Astrocyte (in vitro differentiated cells and primary cell): ENCODE data around the gene NXNL1. TPM values are rescaled to one million over a fixed set of nuclear protein-coding genes. Genes with fewer than 3 reads are reported as not detected.

ENCODE experiments used
- DNase-seq: peaks from one replicate; pipeline ENCODE4 v3.0.0-alpha.2; 2010; ENCODE audit warnings: low read depth
- FAIRE-seq: peaks from 2 replicates; lab custom pipeline; 2011; peaks lifted over from hg19 to GRCh38; lab: Jason Lieb, UNC
- H2AFZ ChIP-seq: 2 replicates; pipeline ENCODE4 v1.6.0; 2012; ENCODE audit warnings: low read depth, low read length, inconsistent platforms
- H3K27ac ChIP-seq: 2 replicates; pipeline ENCODE4 v1.5.1; 2011; ENCODE audit warnings: low read depth, low read length, inconsistent platforms
- H3K27me3 ChIP-seq: 2 replicates; pipeline ENCODE4 v1.6.0; 2011; ENCODE audit warnings: low read length, inconsistent platforms; ENCODE audit not compliant: insufficient read depth
- H3K36me3 ChIP-seq: 2 replicates; pipeline ENCODE4 v1.5.1; 2011; ENCODE audit warnings: low read length, inconsistent platforms; ENCODE audit not compliant: insufficient read depth
- H3K4me1 ChIP-seq: 2 replicates; pipeline ENCODE4 v1.5.1; 2011; ENCODE audit warnings: low read length, inconsistent platforms; ENCODE audit not compliant: insufficient read depth
- H3K4me2 ChIP-seq: 2 replicates; pipeline ENCODE4 v1.6.0; 2012; ENCODE audit warnings: low read length, inconsistent platforms
- H3K4me3 ChIP-seq: 2 replicates; pipeline ENCODE4 v1.5.1; 2011; ENCODE audit warnings: low read depth, mild to moderate bottlenecking, low read length, inconsistent platforms; ENCODE audit not compliant: insufficient read depth
- H3K79me2 ChIP-seq: 2 replicates; pipeline ENCODE4 v1.6.0; 2012; ENCODE audit warnings: mild to moderate bottlenecking, low read length, inconsistent platforms; ENCODE audit not compliant: insufficient read depth
- H3K9ac ChIP-seq: 2 replicates; pipeline ENCODE4 v1.6.0; 2012; ENCODE audit warnings: mild to moderate bottlenecking, low read length, inconsistent platforms
- H3K9me3 ChIP-seq: 2 replicates; pipeline ENCODE4 v1.5.1; 2012; ENCODE audit warnings: low read depth, mild to moderate bottlenecking, low read length, inconsistent platforms; ENCODE audit not compliant: insufficient read depth
- H4K20me1 ChIP-seq: 2 replicates; pipeline ENCODE4 v1.6.0; 2012; ENCODE audit warnings: low read length, inconsistent platforms; ENCODE audit not compliant: insufficient read depth
- H3K27ac Mint-ChIP-seq: one replicate; pipeline ENCODE4 v1.8.0; 2021; ENCODE audit warnings: mild to moderate bottlenecking, mixed read lengths; ENCODE audit not compliant: unreplicated experiment
- H3K27me3 Mint-ChIP-seq: one replicate; pipeline ENCODE4 v1.8.0; 2021; ENCODE audit warnings: low read depth, mixed read lengths; ENCODE audit not compliant: unreplicated experiment
- H3K36me3 Mint-ChIP-seq: one replicate; pipeline ENCODE4 v1.8.0; 2021; ENCODE audit warnings: low read depth, mixed read lengths; ENCODE audit not compliant: unreplicated experiment
- H3K4me1 Mint-ChIP-seq: one replicate; pipeline ENCODE4 v1.8.0; 2021; ENCODE audit warnings: low read depth, mixed read lengths; ENCODE audit not compliant: unreplicated experiment
- H3K4me3 Mint-ChIP-seq: one replicate; pipeline ENCODE4 v1.8.0; 2021; ENCODE audit warnings: mild to moderate bottlenecking, moderate library complexity, mixed read lengths; ENCODE audit not compliant: unreplicated experiment
- H3K9me3 Mint-ChIP-seq: one replicate; pipeline ENCODE4 v1.8.0; 2021; ENCODE audit warnings: mild to moderate bottlenecking, mixed read lengths; ENCODE audit not compliant: unreplicated experiment
- CTCF ChIP-seq: IDR thresholded peaks from 2 replicates; pipeline ENCODE4 v1.5.1; 2011; ENCODE audit warnings: low read depth, mild to moderate bottlenecking, inconsistent platforms, low read length, moderate library complexity; ENCODE audit not compliant: insufficient read depth
- EZH2 ChIP-seq: IDR thresholded peaks from 2 replicates; pipeline ENCODE4 v1.6.1; 2012; ENCODE audit warnings: mild to moderate bottlenecking, low read length, inconsistent platforms; ENCODE audit not compliant: insufficient read depth
- total RNA-seq: library from RNA; stranded (reverse); gene quantifications from 2 replicates; pipeline ENCODE4 v1.2.1, GENCODE V29; 2021

NXNL1 gene
- total RNA-seq, 1 donor from 2014 or later, result not detected

- DNase-seq, result no peak
- no peak overlapping the region for H3K4me2 ChIP-seq
- no peak overlapping the region for H3K4me3 ChIP-seq
- H3K27me3 ChIP-seq, result no peaks in the 10 kb centered on the region
- no peak for FAIRE-seq
- H3K27ac Mint-ChIP-seq, result no peak overlapping the region
- no peaks in the 10 kb centered on the region for H3K9me3 ChIP-seq
- peaks cover 26% of the 10 kb centered on the region for H4K20me1 ChIP-seq
- TF ChIP-seq CTCF (no peak), EZH2 (no peak)
- H3K9me3 Mint-ChIP-seq, result no peaks in the 10 kb centered on the region
- no peaks in the 10 kb centered on the region for H3K79me2 ChIP-seq
- H3K4me1 ChIP-seq, result peaks cover 6% of the 10 kb centered on the region
- no peak overlapping the region for H3K27ac ChIP-seq
- H2AFZ ChIP-seq, result no peak overlapping the region
- H3K4me1 Mint-ChIP-seq, result peaks cover 17% of the 10 kb centered on the region
- H3K36me3 ChIP-seq, result no peaks in the 10 kb centered on the region
- H3K27me3 Mint-ChIP-seq, result peaks cover 2% of the 10 kb centered on the region
- peaks cover 14% of the 10 kb centered on the region for H3K36me3 Mint-ChIP-seq
- no peak overlapping the region for H3K9ac ChIP-seq
- H3K4me3 Mint-ChIP-seq, result no peak overlapping the region
These were observed 36.5 kb upstream of the NXNL1 start for GRCh38 chr19:17497149-17497798.

DNA sequence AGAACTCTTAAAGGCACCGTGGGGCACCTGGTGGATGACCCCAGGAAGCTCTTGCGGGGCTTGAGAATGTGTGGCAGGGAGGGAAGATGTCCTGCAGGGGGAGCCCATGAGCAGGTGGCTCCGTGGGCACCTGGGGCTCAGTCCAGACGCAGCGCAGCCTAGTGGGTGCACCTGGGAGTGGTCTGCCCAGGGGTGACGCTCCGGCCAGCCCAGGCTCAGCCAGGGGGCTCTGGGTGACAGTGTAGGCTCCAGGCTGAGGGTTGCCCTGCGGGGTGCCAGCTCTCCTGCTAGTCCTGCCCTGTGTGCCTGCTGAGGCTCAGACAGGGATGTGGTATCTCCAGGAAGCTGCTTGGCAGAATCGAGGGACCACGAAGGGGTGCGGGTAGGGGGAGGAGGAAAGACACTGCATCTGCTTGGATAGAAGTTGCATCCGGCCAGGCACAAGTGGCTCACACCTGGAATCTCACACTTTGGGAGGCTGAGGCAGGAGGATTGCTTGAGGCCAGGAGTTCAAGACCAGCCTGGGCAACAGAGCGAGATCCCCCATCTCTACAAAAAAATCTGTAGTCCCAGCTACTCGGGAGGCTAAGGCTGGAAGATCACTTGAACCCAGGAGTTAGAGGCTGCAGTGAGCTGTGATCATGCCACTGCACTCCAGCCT lies 35.7 kb upstream of the NXNL1 start:
- Histone ChIP-seq H3K4me1 (peaks cover 6% of the 10 kb centered on the region), H3K27me3 (no peaks in the 10 kb centered on the region), H3K9ac (no peak overlapping the region), H3K27ac (no peak overlapping the region), H4K20me1 (peaks cover 26% of the 10 kb centered on the region), H3K9me3 (no peaks in the 10 kb centered on the region), H3K4me3 (no peak overlapping the region), H3K79me2 (no peaks in the 10 kb centered on the region), H3K4me2 (no peak overlapping the region), H3K36me3 (no peaks in the 10 kb centered on the region), H2AFZ (no peak overlapping the region)
- Mint-ChIP-seq H3K36me3 (peaks cover 14% of the 10 kb centered on the region), H3K4me1 (peaks cover 17% of the 10 kb centered on the region), H3K9me3 (no peaks in the 10 kb centered on the region), H3K27me3 (peaks cover 2% of the 10 kb centered on the region), H3K27ac (no peak overlapping the region), H3K4me3 (no peak overlapping the region)
- DNase-seq (no peak), FAIRE-seq (no peak)
- TF ChIP-seq EZH2, result no peak
- peak; percentile 58 for TF ChIP-seq CTCF
